Medulla oblongata (tissue), 1 donor: Measurements from ENCODE around the gene CLIC3.
"Not testable (repeated sequence)": the region's sequence is repeated elsewhere in the genome, so short reads cannot be mapped to it uniquely, and the experiment has no call there.

ENCODE experiments used
- DNase-seq: peaks from one replicate; pipeline ENCODE4 v3.0.0-alpha.2; 2015; ENCODE audit errors: extremely low spot score

The CLIC3 gene, protein sequence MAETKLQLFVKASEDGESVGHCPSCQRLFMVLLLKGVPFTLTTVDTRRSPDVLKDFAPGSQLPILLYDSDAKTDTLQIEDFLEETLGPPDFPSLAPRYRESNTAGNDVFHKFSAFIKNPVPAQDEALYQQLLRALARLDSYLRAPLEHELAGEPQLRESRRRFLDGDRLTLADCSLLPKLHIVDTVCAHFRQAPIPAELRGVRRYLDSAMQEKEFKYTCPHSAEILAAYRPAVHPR

GRCh38 chr9:136996361-136997292 is at the start of gene CLIC3:
CLIC3 (minus strand) TSS chr9:136996568; CDS start chr9:136996543, 25 bp downstream.
- no peak for DNase-seq

DNA sequence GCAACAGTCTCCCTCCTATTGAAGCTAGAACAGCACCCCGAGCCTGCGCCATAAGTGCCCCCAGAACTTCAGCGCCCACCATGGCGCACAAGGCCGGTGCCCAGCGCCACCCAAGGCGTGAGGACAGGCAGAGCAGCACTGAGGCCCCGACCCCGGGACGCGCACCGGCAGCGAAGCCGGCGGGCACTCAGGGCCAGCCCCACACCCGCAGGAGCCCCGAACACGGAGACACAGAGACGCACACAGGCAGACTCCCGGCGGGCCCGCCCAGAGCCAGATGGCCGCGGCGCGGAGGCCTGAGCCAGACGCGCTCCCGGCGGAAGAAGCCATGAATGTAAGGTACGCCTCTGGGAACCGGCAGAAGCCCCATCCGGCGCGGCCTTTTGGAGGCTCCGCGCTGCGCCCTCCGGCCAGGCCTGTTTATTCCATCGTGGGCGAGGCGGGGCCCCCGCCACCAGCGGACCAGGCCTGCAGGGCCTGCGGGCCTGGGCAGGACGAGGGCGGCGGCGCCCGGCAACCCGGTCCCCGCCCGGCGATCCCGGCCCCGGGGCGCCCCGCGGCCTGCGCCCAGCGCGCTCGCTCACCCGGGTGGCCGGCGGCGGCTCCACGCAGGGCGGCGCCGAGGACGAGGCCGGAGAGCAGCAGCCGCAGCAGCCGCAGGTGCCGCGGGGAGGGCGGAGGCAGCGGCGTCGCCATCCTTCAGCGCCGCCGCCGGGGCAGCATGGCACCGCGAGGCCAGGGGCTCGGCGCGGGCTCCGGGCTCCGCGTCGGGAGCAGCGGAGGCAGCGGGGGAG is 49.1 kb upstream of the CLIC3 start:
- no peak for DNase-seq

GRCh38 chr9:137044502-137045177 is 48.3 kb upstream of the CLIC3 start:
- DNase-seq = peak; percentile 64

DNA sequence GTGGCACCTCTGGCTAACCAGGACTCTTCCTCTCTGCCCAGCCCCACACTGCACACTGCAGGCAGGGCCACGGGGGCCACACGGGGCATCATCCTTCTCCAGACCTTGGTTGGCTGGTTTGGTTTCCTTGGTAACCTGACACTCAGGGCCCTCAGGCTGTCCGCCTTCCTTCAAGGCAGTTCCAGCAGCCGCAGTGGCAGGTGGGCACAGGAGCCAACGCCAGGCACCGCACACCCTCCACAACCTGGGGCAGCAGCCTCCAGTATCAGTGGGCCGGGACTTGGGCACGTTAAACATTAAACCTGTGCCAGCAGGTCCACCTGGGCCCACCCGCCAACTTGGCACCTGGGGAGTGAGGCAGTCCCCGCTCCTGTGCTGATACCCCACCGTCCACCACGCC is 47.7 kb upstream of the CLIC3 start:
- DNase-seq = no peak

DNA sequence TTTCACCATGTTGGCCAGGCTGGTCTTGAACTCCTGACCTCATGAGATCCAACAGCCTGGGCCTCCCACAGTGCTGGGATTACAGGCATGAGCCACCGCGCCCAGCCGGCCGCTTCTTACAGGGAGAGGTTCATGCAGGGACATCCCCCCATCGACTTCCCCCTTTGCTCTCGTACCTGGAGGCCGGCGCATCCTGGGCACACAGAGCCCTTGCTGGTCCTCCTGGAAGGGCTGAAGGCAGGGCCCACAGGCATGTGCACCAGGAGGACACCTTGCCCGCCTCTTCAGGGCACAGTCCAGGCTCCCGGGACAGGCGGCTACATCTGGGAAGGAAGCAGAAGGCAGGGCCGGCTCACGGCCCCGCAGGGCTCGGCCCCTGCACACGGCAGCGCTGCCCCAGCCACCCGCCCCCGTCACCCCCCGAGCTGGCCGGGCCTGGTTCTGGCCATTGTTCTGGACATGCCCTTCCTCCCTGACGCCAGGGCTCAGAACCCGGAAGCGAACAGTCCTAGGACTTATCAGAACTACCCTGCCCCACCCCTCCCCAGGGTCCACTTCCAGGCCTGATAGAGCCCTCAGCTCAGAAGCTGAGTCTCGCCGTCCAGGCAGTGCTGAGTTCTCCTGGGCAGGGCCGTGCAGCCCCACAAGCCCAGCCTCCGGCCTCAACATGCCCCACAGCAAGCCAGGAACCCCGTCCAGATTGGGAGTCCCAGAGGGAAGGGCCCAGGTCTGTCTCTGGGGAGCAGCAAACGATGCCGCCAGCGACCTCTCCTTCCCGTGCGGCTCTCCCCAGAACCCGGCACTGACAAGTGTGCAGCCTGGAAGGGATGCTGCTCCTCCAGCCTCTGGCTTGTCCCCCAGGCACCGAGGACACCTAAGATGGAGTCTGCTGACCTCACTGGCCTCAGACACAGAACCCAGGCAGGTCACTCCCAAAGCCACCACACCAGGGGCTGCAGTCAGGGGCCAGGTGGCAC is 46.7 kb upstream of the CLIC3 start:
- no peak for DNase-seq

DNA sequence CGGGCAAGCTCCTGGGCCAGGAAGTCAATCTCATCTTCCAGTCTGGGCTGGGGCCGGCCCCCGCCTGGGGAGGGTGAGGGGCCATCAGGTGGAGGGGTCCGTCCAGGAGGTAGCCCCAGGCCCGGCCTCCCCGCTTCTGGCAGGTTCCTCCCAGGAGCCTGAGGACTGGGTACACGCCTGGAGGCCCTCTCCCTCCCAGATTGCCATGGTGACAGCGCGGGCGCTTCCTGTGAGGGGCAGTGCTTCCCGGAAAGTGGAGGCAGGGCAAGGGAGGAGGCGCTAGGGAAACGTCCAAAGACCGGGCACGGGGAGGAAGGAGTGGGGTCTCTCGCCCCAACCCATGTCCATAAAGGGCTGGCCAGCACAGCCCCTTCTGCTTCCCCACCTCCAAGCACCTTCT is 44.8 kb upstream of the CLIC3 start:
- no peak for DNase-seq

DNA sequence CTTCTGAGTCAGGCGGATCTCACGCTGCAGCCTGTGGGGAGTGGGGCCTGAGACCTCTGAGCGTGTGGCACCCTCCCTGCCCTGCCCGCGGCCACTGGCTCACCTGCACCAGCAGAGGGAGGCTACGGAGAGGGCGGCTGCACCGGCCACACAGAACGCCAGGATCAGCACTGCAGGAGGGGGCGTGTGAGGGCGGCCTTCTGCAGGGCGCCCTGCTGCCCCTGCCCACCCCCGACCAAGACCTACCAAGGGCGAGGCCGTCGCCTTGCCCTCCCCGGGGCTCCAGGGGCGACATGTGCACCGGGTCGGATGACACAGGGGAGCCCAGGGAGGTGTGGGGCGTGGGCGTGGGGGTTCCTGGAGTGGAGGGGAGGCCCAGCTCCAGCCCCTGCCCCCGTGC is 44.2 kb upstream of the CLIC3 start:
- DNase-seq = no peak

- no peak for DNase-seq
Observed at GRCh38 chr9:137039611-137040366, 43.4 kb upstream of the CLIC3 start.

- DNase-seq = no peak
Observed at GRCh38 chr9:137038916-137039315, 42.5 kb upstream of the CLIC3 start.

GRCh38 chr9:137037483-137037882 is 41.1 kb upstream of the CLIC3 start:
- DNase-seq = no peak

- DNase-seq = no peak
Observed at GRCh38 chr9:137037035-137037434, 40.7 kb upstream of the CLIC3 start.

- no peak for DNase-seq
Observed at GRCh38 chr9:137035937-137036336, 39.6 kb upstream of the CLIC3 start.

GRCh38 chr9:137035507-137035834 is 39.1 kb upstream of the CLIC3 start:
- no peak for DNase-seq

DNA sequence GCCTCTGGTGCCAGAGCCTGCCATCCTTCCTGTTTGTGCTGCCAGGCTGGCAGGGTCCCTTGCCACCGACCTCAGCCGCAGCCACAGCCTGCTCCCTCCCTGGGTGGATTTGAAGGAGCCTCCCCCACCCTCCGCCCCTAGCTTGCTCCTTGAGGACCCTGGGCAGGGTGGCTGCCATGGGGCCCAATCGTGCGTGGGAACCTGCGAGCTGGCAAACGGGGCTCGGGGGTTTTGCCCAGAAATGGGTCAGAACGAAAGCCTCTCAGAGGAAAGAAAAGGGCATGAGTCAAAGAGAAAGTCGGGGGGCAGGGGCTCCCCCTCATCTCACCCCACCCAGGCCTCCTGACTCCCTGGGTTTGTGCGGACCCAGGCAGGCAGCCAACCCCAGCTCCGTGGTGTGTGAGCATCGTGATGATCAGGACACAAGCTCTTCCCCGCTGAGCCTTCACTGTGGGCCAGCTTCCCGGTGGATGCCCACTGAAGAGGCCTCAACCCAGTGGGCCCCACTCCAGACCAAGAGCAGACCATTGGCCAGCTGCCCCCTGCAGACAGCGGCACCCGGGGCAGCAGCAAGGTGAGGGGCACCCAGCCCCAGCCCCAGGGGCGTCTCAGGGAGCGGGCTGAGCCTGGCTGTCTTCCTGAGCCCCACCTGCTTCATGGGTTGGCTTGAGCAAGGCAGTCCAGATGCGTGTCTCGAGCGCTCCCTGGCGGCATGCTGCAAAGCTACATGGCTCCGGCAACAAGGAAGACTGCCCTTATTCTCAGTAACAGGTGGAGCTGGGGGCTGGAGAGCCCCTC is 38.5 kb upstream of the CLIC3 start:
- DNase-seq = peak; percentile 89

GRCh38 chr9:137034039-137034708 is 37.8 kb upstream of the CLIC3 start:
- no peak for DNase-seq

DNA sequence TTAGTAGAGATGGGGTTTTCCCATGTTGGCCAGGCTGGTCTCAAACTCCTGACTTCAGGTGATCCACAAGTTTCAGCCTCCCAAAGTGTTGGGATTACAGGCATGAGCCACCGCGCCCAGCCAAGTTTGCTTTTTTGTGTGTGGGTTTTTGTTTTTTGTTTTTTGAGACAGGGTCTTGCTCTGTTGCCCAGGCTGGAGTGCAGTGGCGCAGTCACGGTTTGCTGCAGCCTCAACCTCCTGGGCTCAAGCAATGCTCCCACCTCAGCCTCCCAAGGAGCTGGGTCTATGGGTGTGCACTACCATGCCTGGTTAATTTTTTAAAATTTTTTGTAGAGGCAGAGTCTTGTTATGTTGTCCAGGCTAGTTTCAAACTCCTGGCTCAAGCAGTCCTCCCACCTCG is 37.1 kb upstream of the CLIC3 start:
- not testable (repeated sequence) for DNase-seq

DNA sequence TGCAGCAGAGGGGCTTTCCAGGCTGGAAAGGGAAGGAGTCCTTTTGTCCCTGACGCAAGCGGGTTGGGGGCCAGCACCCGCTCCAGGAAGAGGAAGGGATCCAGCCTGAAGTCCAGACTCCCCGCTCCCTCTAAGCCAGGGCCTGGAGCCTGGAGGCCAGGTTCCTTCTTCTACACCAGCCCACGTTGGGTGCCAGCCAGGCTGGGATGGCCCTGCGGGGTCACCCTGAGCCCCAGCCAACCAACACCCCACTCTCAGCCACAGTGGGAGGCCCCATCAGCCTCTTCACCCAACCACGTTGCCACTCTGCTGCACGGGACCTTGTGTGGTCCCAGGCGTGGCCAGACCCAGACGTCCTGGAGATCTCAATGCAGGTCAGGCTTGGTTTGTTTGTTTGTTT is 36.5 kb upstream of the CLIC3 start:
- DNase-seq = no peak

DNA sequence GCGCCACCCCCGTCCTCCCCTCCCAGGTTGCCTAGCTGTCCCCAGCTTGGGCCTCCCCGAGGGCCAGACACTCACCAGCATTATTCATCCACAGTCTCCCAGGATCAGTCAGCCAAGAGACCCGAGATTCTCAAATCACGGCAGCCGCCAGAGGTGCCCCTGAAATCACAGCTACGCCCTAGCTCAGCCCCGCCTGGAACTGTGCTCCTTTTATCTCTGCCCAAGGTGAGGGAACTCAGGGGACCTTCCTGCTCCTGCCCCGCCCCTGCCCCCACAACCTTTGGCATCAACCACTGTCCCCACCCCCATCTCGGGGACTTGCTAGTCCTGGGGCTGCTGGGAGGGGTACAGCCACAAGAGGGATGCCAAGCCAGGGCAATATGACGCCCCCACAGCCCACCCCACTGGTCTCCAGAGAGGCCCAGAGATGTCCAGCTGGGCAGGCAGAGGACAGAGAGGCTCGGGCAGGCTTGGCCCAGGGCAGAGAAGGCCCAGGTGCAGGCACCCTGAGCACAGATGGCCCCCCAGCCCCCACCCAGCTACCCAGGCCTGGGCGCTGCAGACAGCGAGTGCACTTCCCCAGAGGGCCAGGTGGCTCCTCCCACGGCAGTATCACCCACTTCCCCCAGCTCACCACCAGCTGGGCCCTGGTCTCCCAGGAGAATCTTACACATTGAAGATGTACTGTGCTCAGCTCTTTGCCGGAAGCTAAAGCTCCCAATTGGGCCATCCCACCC is 35.7 kb upstream of the CLIC3 start, which contains the start of gene FUT7:
Gene FUT7, minus strand, starts transcription at position 185 of the 737 bp plus-strand sequence. Its CDS starts 97 bp downstream, at position 88.
- no peak for DNase-seq
